Stimulated activated CD4-positive, alpha-beta T cell treated with anti-CD3 and anti-CD28 coated beads, Interleukin-1b, Interleukin-23, amount 100 ng/mL, for 1 hour (primary cell): ENCODE results near the gene EXOSC10.
A peak's percentile ranks its signal among the peaks of the same experiment; 100 is the strongest.
"Not testable (repeated sequence)": the region's sequence is repeated elsewhere in the genome, so short reads cannot be mapped to it uniquely, and the experiment has no call there.

ENCODE experiments used
- DNase-seq, 2 donors: peaks; one replicate each; pipeline ENCODE4 v3.0.0-alpha.2; 2020; ENCODE audit warnings: low read depth in 2 of 2

EXOSC10 gene

DNA sequence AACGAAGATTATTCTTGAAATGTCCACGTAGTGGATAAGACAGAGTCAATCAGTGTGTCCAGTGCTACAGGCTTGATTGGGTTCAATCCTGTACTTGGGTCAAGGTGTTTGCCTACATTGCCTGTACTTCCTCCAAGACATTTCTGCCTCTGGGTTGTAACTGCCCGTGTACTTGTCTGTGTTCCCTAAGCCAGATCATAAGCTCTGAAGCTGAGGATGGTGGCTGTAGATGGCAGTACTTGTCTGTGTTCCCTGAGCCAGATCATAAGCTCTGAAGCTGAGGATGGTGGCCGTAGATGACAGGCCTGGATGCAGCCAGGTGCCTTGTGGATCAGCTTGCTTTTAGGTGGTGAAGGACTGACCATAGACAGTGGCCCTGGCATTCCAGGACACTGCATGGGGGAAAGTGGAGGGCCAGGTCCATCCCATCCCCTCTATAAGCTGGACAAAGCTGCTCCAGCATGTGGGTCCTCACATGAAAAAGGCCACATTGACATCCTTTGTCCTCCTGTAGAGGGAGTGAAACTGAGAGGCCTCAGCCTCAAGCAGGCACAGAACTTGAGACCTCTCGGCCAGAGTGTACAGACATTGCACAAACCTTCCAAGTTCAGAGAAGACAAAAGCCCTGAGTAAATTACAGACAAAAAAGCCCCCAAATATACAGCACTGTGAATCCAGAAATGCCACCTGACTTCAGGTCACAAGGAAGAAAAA, 37.9 kb downstream of the EXOSC10 start:
- no peak for DNase-seq

DNA sequence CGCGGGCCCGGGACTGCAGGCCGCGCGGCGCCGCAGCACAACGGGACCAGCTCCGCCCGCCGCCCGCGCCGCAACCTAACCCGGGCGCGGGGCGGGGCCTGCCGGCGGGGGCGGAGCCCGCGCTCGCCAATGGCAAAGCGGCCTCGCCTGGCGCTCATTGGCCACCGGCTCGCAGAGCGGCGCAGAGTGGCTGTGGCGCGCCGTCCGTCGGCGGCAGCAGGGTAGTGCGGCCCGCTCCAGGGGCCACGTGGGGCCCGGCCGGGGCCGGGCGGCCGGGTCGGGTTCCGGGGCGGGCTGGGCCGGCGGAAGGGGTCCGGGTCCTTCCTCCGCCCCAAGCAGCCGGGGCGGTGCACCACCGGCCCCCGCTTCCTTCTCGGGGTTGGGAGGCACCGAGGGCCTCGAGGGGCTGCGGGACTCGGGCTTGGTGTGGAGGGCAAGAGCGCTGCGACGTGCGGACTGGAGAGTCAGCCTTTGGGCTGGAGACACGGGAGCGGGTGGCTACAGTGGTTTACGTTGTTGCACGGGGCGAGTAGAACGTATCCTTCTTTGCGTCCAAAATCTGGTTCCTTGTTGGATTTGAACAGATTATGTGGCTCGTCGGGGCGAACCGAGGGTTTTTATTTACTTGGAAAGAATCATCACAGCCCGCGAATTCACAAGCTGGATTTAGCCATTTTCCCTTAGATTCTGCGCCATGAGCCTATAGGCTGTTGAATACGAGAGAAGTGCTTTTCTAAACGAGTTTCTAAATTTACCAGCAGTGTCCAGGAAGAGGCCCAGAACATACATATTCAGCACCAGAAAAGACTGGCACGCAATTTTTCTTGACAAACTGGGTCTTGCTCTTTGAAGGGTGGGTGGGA, 39.5 kb downstream of the EXOSC10 start, which contains the start of gene SRM:
SRM (minus strand) TSS at position 51 of the 863 bp plus-strand sequence. CDS start 75 bp downstream, outside the sequence.
- DNase-seq = peak; percentile 77 to 81

DNA sequence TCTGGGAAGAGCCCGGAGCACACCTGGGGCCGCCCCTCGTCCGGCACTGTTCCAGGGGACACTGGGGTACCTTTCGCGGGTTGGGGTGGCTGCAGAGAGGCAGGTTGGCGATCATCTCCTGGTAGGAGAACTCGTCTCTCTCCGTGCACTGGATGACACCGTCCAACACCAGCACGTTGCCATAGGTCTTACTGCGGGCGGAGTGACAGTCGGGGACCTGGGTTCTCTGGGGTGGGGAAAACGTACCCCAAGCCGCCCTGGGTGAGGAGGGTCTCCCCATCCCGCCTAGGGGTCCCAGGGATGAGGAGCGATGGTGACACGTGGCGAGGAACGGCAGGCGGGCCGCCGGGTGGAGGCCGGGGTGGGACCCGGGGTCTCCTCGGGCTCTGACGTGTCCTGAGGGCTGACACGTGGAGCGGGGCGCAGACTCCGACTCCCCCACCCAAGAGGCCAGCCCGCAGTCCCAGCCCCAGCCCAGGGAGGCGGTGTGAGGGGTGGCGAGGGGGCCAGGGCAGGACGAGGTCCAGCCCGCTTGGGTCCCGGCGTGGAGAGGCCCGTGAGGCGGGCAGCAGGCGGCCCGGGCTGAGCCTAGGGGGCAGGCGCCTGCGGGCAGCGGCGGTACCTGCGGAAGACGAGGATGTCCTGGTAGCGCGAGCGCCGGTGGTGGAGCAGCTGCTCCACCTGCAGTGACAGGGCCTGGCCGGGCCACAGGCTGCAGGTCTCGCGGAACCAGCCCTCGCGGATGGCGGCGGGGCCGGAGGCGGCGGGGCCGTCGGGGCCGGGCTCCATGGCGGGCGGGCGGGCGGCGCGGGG, 40.3 kb downstream of the EXOSC10 start:
- DNase-seq = no peak

DNA sequence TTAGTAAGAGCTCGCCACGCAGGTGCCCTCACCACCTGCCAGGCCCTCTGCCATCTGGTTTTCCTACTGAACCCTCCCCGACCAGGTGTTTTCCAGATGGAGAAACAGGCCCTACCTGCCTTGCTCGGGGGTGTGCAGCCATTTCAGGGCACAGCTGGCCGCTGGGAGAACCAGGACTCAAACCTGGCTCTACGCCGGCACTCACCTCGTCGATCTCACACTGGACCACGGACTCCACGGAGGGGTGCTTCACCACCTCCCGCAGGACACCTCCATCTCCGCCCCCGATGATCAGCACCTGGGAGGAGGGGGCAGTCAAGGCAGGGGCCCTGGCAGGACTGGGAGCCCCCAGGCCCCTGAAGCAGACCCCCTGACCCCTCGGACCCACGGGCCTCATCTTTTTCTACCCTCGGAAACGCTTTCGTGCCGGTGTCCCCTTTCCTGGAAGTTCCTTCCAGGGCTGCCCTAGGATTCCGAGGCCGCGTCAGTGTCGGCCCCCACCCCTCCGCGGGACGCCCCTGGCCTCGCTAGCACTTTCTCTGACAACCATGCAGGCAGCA, 41.0 kb downstream of the EXOSC10 start:
- no peak for DNase-seq

DNA sequence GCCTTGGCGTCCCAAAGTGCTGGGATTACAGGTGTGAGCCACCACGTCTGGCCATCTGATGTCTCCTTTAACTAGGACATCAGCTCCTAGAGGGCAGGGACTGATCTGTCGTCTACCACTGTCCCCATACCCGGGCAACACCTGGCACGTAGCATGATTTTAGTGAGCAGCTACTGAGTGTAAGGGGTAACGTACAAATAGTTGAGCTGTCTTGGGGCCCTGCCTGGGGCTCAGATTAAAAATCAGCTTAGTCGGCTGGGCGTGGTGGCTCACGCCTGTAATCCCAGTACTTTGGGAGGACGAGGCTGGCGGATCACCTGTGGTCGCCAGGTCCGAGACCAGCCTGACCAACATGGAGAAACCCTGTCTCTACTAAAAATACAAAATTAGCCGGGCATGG, 41.6 kb downstream of the EXOSC10 start:
- no peak for DNase-seq

DNA sequence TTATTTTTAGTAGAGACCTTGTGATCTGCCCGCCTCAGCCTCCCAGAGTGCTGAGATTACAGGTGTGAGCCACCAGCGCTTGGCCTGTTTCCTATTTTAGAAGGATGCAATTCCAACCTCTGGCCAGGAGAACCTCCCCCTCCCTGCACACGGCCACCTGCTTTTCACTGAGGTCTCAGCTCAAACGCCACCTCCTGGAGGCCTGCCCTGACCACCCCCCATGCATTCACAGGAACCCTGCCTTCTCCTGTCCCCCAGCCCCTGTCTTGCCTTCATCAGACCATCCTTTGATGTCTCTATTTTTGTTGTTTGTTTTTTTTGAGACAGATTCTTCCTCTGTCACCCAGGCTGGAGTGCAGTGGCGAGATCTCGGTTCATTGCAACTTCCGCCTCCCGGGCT, 42.2 kb downstream of the EXOSC10 start:
- DNase-seq = no peak

DNA sequence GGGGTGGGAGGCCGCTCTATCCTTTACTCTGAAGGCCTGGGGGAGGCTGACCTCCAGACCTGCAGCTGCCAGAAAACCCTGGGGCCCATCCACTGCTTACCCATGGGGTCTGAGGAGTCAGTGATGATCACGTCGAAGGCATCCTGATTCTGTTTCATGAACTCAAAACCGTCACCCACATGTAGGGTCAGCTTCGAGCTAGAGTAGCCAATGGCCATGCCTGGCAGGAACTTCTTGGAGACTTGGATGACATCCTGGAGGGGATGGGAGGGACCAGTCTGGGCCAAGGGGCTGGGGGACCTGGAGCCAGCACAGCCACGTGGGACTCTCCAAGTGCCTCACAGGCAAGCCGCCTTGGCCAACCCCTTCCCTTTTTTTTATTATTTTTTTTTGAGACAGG, 43.2 kb downstream of the EXOSC10 start:
- no peak for DNase-seq

DNA sequence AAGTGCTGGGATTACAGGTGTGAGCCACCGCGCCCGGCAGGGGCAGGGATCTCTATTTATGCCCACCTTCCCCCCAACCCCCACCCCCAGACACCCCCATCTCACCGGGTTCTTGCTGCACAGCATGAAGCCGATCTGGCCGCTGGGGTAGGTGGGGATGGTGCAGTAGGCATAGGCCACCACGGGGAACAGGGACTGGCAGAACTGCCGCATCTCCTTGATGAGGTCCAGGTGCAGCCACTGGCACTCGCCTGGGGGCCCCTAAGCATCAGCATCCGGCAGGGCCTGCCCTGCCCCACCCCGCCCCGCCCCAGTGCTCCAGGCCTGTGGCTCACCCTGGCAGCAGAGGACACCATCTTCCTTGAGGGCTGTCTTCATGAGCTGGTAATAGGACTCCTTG, 44.0 kb downstream of the EXOSC10 start:
- DNase-seq = no peak

DNA sequence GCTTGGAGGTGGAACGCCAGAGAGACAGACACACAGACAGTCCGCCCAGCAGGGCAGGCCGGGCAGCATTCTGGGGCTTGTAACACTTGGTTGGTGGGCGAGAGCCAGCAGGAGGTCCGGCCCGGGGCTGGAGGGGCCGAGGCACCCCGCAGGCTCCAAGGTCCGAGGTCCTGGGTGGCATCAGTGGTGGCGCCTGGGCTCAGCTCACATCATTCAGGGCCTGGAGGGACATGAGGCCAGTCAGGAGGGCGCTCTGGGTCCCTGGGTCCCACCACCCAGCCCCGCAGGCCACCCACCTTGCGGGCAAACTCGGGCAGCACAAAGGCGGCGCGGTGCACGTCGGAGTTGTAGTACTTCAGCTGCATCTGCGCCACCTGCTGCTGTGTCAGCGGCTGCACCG, 45.0 kb downstream of the EXOSC10 start:
- no peak for DNase-seq

DNA sequence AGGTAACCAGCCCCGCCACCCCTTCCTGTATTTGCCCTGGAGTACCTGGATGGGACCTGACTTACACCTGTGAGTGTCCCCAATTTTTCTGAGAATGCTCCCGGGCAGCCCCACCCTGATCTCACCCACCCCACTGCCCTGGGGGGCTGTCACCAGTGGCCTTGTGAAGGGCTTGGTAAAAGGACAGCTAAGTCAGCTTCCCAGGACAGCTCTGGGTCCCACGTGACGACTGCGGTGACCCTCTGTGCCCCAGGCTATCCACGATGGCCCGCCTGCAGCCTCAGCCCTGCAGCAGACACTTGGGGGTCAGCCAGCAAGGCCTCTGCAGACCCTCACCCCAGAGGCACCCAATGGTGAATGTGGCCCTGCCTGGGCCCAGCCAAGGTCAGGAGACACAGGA, 45.5 kb downstream of the EXOSC10 start:
- no peak for DNase-seq

DNA sequence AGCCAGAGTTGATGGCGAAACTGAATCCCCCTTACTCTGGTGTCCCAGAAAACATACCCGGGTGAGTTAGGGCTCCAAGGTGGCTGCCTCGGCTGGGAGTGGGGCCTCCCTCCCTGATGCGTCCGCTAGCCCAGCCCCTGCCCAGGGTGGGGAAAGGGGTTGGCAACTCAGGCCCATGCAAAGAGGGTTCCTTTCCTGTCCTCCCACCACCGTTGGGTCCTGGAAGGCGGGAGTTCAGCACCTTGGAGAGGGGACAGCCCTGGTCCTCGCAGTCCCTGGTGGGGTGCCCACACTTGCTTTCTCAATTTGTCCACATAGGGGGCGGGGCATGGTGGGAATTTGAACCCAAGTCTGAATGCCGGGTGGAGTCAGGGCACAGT, 45.9 kb downstream of the EXOSC10 start:
- no peak for DNase-seq

DNA sequence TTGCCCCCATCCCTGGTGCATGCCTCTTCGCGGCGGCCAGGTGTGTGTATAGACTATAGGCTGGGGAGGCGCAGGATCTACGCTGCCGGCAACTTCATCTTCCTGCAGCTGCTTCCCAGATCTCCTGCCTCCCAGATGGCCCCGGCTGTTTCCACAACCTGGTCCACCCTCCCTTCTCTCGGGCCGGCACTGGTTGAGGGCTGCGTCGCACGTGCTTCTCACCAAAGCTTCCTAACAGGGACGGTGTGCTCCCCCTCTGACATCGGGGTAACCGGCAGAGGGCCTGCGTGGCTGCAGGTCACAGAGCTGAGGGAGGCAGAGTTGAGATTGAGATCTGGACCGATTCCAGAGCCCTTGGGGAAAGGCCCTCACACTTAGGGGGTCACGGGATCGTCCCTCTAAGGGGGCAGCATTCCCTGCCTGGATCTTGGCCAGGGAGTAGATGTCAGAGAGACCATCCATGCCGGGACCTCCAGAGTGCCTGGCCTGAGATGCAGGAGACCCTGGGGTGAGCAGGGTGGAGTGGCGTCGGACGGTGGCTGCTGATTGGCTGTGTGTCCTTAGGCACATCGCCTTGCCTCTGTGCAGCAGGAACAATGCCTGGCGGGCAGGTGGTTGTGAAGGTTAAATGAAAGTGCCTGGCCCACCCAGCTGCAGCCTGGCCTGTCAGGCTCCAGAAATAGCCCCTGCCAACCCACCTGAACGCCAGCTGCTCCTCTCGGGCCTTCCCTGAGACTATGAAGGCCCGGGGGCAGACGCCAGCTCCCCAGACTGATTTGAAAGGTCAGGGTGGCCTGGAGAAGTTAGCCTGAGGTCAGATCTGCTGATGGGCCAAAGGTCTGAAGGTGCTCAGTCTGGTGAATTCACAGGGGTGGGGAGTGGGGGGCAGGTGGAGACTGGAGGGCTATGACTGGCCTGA, 46.6 kb downstream of the EXOSC10 start:
- no peak for DNase-seq

DNA sequence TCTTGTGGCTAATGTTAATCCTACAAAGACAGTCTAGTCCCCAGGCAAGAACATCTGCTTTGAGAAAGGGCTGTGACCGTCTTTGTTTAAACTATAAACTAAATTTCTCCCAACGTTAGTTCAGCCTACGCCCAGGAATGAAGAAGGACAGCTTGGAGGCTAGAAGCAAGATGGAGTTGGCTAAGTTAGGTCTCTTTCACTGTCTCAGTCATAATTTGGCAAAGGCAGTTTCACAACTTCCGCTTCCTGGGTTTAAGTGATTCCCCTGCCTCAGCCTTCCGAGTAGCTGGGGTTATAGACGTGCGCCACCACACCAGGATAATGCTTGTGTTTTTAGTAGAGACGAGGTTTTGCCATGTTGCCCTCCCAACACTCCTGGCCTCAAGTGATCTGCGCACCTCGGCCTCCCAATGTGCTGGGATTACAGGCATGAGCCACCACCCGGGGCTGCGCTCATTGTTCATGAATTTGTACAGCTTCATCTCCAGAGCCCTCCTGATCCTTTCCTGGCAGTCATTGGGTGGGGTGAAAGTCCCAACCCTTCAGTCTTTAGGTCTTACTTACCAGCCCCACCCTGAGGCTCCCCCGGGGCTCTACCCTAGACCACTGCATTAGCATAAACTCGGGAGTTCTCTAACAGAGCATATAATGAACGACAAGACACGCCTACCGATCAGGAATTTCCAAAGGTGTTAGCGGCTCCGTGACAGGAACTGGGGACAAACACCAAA, 47.7 kb downstream of the EXOSC10 start:
- DNase-seq = no peak

DNA sequence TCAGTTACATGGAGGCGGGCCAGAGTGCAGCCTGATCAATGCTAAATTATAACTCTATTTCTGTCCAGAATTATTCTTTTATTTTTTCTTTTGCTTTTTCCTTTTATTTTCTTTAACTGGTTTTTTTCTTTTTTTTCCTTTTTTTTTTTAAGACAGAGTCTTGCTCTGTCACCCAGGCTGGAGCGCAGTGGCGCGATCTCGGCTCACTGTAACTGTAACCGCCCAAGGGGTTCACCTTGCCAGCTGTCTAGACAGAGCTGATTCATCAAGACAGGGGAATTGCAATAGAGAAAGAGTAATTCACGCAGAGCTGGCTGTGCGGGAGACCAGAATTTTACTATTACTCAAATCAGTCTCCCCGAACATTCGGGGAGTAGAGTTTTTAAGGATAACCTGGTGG, 48.5 kb downstream of the EXOSC10 start:
- DNase-seq = not testable (repeated sequence)

DNA sequence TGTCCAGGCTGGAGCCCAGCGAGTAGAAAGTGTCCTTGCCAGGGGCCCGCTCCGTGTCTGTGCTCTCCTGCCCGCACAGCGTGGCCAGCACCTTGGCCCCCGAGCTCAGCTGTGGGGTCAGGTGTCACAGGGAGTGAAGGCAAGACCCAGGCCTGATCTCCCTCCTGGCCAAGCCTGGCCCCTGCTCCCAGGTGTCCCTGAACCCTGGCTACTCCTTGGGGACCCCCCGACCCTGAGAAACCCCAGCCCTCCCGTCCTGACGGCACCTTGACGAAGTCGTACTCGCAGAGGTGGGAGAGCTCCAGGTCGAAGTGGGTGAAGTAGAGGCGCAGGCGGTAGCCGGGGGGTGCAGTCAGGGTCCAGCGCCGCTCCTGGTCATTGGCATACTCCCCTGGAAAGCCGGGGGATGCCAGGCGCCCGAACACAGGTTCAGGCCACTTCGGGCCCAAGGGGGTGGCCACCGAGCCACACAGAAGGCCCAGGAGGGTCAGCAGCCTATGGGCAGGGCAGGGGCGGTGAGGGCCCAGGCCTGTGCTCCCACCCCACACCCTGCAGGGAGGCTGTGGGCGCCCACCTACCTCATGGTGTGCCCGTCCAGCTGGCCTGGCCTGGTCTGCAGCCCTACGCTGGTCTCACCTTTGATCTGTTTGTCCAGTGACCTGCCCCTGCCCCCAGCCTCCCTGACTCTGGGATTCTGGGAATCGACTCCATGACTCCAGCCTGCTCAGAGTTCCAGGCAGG, 52.9 kb downstream of the EXOSC10 start, which contains the start of gene MASP2:
MASP2 (minus strand) TSS at position 615 of the 741 bp plus-strand sequence; CDS start at position 583, 32 bp downstream.
- no peak for DNase-seq

DNA sequence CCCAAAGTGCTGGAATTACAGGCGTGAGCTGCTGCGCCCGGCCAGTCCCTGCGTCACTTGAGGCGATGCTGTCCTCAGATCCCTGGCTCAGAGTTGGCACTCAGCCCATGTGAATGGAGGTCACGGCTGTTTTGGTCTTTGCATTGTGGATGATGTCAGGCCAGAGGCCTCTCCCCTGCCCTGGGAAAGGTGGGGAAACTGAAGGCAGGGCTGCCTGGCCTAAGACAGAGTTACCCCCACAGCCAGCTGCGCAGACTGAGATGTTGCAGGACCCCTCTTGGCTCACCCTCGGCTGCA, 53.5 kb downstream of the EXOSC10 start:
- no peak for DNase-seq

DNA sequence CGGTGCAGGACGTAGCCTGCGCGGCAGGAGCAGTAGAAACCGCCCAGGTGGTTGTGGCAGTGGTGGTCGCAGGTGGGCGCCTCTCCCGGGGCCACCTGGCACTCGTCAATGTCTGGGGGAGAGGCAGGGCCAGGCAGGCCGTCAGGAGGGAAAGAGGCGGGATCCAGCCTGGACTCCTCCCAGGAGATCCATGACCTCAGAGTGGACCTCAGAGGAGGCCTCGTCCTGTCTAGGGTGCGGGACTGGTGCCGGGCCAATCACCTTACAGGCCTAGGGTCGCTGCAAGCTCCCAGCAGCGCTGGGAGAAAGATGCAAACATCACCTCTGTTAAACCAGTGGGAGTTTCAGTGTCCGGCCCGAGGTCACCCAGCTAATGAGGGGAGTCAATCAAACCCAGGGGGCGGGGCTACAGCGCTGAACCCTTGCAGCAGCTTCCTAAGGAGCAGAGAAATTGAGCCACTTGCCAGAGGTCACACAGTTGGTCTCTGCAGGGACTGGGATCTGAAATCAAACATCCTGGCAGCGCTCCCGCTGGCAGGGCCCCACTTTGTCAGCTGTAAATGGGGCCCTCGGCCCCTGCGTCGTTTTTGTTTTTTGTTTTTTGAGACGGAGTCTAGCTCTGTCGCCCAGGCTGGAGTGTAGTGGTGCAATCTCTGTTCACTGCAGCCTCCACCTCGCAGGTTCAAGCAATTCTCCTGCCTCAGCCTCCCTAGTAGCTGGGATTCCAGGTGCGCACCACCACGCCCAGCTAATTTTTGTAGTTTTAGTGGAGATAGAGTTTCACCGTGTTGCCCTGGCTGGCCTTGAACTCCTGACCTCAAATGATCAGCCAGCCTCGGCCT, 54.0 kb downstream of the EXOSC10 start:
- no peak for DNase-seq

DNA sequence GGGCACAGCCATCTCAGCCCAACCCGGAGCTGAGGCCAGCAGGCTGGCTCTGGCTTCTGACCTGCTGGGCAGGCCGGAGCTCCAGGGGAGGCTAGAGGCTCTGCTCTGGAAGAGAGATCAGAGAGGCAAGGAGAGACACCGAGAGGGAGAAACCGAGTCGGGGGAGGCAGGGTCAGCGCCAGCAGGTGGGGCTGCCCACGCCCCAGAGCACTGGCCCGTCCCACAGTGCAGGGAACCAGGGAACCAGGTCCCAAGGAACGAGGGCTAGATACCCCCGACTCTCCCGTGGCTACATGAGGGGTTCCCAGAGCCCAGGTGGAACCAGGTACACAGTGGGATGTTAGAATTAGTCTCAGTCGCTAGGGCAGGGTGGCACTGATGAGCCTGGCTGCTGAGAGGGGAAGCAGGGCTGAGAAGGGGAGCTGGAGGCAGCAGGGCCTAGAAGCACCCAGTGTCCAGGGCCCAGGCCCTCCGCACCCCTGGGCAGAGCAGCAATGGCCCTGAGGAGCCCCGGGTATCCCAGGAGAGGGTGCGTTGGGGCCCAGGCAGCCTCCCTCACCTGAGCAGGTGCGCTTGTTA, 54.7 kb downstream of the EXOSC10 start:
- DNase-seq = no peak
